TTC549 (cell line): Measurements from ENCODE around the gene ARAP3.

ENCODE experiments used
- FAIRE-seq: peaks from 2 replicates; lab custom pipeline; 2012; peaks lifted over from hg19 to GRCh38; lab: Jason Lieb, UNC

The ARAP3 gene

DNA sequence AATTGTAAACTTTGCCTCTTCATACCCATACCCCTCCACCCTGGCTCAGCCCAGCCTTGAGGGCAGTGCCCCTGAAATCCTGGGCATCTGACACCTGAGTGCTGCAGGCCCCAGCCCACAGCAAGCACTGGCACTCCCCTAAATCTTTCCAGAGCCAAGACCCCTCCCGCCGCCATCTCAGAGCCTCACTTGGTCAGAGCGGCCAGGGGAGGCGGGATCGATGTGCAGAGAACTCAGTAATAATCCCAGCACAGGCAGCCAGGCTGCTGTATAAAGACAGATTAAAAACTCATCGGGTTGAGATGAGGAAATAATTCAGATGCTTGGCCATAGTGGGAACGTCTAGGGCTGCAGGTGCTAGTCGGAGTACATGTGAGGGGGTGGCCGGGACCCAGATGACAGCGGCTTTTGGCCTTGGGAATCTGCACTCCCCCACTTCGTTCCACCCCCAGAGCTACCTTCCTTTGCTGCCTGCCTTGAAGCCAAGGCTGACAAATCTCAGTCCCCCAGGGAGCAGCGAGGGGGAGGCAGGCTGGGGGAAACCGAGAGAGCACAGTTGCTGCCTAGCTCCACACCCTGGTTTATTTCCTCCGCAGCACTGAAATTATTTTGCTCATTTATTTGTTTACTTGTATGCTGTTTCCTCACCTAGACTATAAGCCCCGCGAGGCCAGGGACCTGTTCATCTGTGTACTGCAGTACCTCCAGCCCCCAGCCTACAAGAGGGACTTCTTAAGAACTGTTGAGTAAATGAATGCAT, 19.5 kb upstream of the ARAP3 start:
- FAIRE-seq: no peak

- no peak for FAIRE-seq
Observed at GRCh38 chr5:141697586-141697985, 15.6 kb upstream of the ARAP3 start.

GRCh38 chr5:141696431-141696830, 14.4 kb upstream of the ARAP3 start:
- FAIRE-seq: no peak

DNA sequence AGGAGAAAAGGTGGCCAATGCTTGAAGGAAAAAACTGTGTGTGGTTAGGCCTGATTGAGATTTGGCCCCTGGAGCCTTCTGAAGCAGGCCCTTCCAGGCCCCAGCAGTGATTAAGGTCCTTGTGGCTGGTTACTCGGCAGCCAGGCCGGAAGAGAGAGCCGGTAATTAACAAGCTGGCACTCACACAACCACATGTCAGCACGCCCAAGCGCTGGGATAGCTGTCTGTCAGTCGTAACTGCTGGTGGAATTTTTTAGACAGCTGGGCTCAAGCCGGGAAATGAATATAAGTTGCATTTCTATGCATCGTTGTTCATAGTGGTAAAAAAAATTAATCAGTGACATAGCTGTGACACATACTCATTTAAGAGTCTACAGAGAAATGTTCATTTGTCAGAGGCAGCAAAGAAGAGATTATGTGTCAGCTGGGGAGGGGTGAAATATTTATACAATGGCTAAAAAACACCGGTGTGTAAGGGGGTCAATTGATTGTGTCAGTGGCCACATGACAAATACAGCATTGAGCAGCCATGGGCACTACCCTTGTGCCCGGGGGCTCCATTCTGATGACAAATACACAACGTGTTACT, 13.7 kb upstream of the ARAP3 start:
- FAIRE-seq: no peak

- FAIRE-seq: no peak
Observed at GRCh38 chr5:141694479-141694878, 12.4 kb upstream of the ARAP3 start.

DNA sequence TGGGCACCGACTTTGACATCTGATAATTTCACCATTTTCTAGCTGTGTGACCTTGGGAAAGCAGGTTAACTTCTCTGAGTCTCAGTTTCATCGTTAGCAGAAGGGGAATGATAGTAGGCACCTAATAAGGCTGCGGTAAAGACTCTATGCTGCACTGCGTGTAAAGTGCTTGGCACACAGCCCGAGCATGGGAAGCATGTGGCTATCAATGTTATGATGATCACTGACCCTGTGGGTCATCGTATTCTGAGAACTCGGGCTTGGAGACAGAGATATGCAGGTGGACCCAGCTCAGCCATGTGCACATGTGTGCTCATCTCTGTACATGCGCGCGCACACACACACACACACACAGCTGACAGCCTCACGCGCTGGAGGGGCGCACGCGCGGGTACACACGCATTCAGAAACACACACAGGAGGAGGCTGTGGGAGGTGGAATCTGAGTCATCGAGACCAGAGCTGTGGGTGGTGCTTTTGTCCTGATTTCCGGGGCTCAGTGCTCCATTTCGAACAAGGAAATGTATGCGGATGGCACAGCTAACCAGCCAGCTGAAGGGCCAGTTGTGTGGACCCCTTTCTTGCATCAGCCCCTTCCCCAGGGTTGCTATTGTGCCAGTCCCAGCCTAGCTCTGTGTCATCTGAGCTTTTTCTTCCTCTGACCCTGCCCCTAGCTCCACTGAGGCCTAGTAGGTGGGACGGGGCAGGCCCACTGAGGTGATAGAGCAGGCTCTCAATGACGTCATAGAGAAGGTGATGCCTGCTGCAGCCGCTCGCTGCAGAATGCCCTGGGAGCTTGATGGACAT, 11.1 kb upstream of the ARAP3 start:
- FAIRE-seq: no peak

GRCh38 chr5:141692533-141692888, 10.5 kb upstream of the ARAP3 start:
- no peak for FAIRE-seq

DNA sequence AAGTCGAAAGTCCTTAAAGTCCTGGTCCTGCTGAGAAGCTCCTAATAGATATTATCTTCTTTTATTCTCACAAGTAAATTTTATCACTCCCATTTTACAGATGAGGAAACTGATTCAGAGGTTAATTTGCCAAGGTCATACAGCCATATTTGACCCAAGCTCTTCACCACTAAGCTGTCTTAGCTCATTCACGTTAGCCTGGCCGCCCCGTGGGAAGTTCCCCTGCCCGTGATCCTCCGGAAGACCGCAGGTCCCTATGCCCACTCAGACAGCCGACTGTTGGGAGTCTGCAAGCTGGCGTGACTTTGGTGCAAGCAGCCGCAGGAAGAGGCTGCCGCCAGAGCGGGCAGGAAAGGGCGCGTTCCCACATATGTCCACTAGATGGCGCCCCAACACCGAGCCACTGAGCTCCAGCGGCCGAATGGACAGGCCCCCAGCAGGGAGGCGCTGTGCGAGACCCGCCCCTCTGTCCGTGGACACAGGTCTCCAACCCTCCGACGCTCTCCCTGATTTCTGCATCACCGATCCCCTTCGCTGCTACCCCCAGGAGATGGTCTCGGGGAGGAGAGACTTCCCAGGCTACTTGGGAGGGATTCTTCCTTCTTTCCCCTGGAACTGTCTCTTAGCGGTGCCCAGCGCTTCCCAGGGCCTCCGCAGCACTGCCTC, 10.0 kb upstream of the ARAP3 start:
- FAIRE-seq: no peak

GRCh38 chr5:141691286-141691866, 9.3 kb upstream of the ARAP3 start:
- no peak for FAIRE-seq

- FAIRE-seq: no peak
Observed at GRCh38 chr5:141686648-141687416, 4.8 kb upstream of the ARAP3 start.

GRCh38 chr5:141685591-141685990, 3.6 kb upstream of the ARAP3 start:
- FAIRE-seq: no peak

GRCh38 chr5:141683596-141684141, 1.6 kb upstream of the ARAP3 start:
- no peak for FAIRE-seq

- no peak for FAIRE-seq
Observed at GRCh38 chr5:141681295-141681694, 735 bp downstream of the ARAP3 start.

GRCh38 chr5:141680751-141681201, 1.3 kb downstream of the ARAP3 start:
- no peak for FAIRE-seq

DNA sequence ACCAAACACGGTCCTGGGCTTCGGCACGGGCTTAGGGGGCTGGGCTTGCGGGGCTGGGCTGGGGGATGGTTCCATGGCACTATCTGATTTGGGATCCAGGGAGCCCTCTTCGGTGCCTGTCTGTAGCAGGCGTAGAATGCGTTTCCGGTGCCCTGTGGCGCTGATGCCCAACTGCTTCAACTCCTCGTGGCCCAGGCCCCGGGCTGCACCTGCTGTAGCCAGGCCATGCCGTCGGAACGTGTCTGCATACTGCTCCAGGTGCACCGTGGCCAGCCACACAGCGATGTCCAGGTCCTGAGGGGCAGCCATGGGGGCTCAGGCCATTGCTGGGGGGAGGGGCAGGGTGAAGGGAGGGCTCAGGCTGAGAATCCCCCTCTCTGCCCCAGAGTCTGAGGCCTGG, 1.9 kb downstream of the ARAP3 start:
- no peak for FAIRE-seq

DNA sequence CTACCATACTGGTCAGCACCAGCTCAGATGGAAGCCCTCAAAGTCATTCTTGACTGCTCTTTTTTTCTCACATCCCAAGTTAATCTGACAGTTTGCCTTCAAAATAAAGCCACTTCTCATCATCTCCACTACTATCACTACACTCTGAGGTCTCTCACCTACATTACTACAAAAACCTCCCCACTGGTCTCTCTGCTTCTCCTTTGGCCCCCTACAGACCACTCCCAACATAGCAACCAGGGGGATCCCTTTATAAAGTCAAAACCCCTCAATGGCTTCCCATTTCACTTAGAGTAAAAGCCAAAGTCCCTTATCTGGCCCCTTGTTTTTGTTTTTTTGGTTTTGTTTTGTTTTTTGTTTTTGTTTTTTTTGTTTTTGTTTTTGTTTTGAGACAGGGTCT, 4.6 kb downstream of the ARAP3 start:
- no peak for FAIRE-seq

DNA sequence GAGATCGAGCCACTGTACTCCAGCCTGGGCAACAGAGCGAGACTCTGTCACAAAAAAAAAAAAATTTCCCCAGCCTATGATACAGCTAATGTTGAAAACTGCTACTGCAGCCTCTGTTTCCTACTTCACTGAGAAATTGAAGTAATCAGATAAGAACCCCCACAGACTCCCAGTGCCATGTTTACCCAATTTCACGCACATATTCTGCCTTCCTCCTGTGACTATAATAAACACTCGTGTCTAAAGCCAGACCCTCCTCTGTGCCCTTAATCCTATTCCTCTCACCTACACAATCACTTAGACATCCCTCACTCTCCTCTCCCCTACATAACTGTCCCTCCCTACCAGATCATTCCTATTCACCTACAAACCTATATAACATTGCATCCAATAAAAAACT, 6.4 kb downstream of the ARAP3 start:
- no peak for FAIRE-seq

DNA sequence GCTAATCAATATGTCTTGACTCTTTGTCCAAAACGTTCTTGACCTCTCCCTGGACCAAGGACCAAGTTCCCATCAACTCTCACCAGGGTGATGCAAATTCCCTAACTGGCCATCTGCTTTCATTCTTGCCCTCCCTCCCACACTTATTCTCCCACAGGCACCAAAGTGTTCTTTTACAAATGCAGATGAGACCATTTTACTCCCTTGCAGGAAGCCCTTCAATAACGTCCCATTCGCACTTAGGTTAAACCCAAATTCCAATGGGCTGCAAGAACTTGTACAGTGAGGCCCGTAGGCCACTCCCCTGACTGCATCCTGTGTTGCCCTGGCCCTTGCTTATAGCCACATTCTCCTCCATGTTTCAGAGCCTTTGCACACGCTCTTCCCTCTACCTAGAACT, 7.3 kb downstream of the ARAP3 start:
- FAIRE-seq: no peak

GRCh38 chr5:141672841-141673813, 8.9 kb downstream of the ARAP3 start:
- FAIRE-seq: no peak
